Karpas-422 (cell line): ENCODE measurements around the gene RAP1GAP2. TPM values are rescaled to one million over a fixed set of nuclear protein-coding genes. Genes with fewer than 3 reads are reported as not detected.

Source experiments
- DNase-seq: peaks from one replicate; pipeline ENCODE4 v3.0.0-alpha.2; 2015
- H2AFZ ChIP-seq: fragments of 200-600 bp; sonication (generic); 2 replicates; pipeline ENCODE4 v1.6.1; 2014; ENCODE audit warnings: antibody characterized with exemption, low read length, mixed read lengths
- H3K27ac ChIP-seq: fragments of 200-600 bp; sonication (generic); 2 replicates; pipeline ENCODE4 v1.5.1; 2014; ENCODE audit warnings: mild to moderate bottlenecking, low read length, moderate library complexity
- H3K27me3 ChIP-seq: fragments of 200-600 bp; sonication (generic); 2 replicates; pipeline ENCODE4 v1.6.1; 2014; ENCODE audit warnings: low read length, mixed read lengths
- H3K36me3 ChIP-seq: fragments of 200-600 bp; sonication (generic); 2 replicates; pipeline ENCODE4 v1.6.1; 2014; ENCODE audit warnings: low read length, mixed read lengths; ENCODE audit not compliant: insufficient read depth
- H3K4me1 ChIP-seq: fragments of 200-600 bp; sonication (generic); 2 replicates; pipeline ENCODE4 v1.6.1; 2014; ENCODE audit warnings: mild to moderate bottlenecking, low read length, mixed read lengths
- H3K4me2 ChIP-seq: fragments of 200-600 bp; sonication (generic); 2 replicates; pipeline ENCODE4 v1.6.1; 2014; ENCODE audit warnings: low read length, low read depth, mild to moderate bottlenecking; ENCODE audit not compliant: poor library complexity, severe bottlenecking
- H3K4me3 ChIP-seq: fragments of 200-600 bp; sonication (generic); 2 replicates; pipeline ENCODE4 v1.5.1; 2014; ENCODE audit warnings: mild to moderate bottlenecking, antibody characterized with exemption, low read length, mixed read lengths
- H3K79me2 ChIP-seq: fragments of 200-600 bp; sonication (generic); 2 replicates; pipeline ENCODE4 v1.6.1; 2014; ENCODE audit warnings: mild to moderate bottlenecking, low read length, mixed read lengths
- H3K9ac ChIP-seq: fragments of 200-600 bp; sonication (generic); 2 replicates; pipeline ENCODE4 v1.6.0; 2014; ENCODE audit warnings: low read length
- H3K9me2 ChIP-seq: fragments of 200-600 bp; sonication (generic), shearing (Covaris generic); replicated peaks from 2 replicates; pipeline ENCODE4 v1.6.0; 2014; ENCODE audit warnings: mild to moderate bottlenecking, low read length, moderate library complexity; ENCODE audit not compliant: insufficient read depth
- H3K9me3 ChIP-seq: fragments of 300-700, 200-600 bp; sonication (generic); 2 replicates; pipeline ENCODE4 v1.6.1; 2014; ENCODE audit warnings: low read length, mixed read lengths
- H4K20me1 ChIP-seq: fragments of 200-600 bp; sonication (generic); 2 replicates; pipeline ENCODE4 v1.6.1; 2014; ENCODE audit warnings: mild to moderate bottlenecking, antibody characterized with exemption, low read length, low read depth; ENCODE audit not compliant: insufficient read depth
- total RNA-seq: library from RNA; depleted of rRNA; stranded (reverse); fragments of >200 nt; shearing (Covaris generic); gene quantifications from 2 replicates; pipeline ENCODE4 v1.2.3, GENCODE V29; 2014; ENCODE audit warnings: low replicate concordance

Gene RAP1GAP2
- total RNA-seq, 1 experiment from 2014 or later: 6.0 TPM

DNA sequence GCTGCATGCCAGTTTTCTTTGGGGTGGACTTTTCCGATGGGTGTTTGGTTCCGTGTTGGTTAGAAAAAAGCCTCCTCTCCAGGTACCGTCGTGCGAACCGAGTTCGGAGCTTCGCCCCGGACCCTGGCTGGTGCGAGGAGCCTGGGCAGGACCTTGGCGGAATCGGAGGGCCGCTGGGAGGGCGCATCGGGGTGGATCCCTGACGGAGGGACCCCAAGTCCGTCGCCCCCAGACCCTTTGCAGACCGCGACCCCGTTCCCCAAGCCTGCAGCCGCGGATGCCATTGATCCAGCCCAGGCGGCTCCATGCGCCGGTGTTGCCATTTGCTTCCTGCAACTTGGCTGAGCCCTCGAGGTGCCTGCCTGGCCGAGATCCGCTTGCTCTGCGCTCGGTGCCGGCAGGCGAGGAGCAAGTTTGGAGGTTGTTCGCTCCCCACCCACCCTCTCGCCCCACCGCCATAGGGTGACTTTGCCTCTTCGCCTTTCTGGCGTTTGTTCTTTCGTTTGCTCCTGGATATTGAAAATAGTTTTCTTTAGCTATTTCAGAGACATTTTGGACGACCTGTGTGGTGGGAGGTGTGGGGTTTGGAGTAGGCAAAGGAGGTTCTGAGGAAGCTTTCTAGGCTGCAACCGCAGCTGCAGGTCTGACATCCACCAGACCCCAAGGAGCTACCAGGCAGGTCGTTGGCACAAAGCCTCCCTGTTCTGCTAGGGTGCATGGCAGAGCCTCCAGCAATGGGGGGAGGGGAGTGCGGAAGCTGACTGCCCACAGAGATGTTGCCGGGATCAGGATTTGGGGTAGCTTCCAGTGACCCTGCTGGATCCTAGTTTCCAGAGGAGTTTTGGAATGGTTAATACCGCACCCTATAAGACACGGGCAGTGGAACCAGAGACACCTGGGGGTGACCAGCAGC is 58.2 kb downstream of the RAP1GAP2 start:
- Histone ChIP-seq H4K20me1 (no peaks in the 10 kb centered on the region), H3K9ac (no peak overlapping the region), H2AFZ (no peak overlapping the region), H3K36me3 (no peaks in the 10 kb centered on the region), H3K4me1 (peaks cover 21% of the 10 kb centered on the region), H3K27ac (no peak overlapping the region), H3K9me2 (no peaks in the 10 kb centered on the region), H3K27me3 (no peaks in the 10 kb centered on the region), H3K4me3 (no peak overlapping the region), H3K79me2 (no peaks in the 10 kb centered on the region), H3K9me3 (no peaks in the 10 kb centered on the region), H3K4me2 (no peak overlapping the region)
- no peak for DNase-seq

DNA sequence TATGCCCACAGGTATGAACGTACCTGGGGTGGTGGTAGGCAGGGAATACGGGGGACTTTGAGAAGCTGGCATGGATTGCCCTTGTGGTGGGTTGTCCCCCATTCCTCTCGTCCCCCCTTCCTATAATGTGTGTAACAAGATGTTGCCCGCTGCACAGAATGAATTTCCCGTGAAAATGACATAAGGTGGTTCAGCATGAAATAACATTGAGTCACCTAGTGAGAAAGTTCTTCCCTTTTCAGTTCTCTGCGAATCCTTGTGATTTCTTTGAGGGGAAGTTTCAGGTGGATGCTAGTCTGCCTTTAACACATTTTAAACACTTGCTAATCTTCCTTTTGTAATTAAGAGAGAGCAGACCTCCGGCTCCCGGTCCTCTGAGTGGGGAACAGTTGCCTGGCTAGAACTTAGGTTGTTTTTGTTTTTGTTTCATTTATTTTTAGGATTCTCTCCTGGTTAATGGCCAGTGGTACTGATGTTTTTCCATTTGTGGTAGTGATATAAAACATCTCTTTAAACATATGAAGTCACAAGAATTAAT is 58.9 kb downstream of the RAP1GAP2 start:
- Histone ChIP-seq H2AFZ (no peak overlapping the region), H3K79me2 (no peaks in the 10 kb centered on the region), H3K4me1 (peaks cover 21% of the 10 kb centered on the region), H3K4me2 (no peak overlapping the region), H3K27ac (no peak overlapping the region), H4K20me1 (no peaks in the 10 kb centered on the region), H3K4me3 (no peak overlapping the region), H3K9me3 (no peaks in the 10 kb centered on the region), H3K27me3 (no peaks in the 10 kb centered on the region), H3K9me2 (no peaks in the 10 kb centered on the region), H3K36me3 (no peaks in the 10 kb centered on the region), H3K9ac (no peak overlapping the region)
- no peak for DNase-seq

DNA sequence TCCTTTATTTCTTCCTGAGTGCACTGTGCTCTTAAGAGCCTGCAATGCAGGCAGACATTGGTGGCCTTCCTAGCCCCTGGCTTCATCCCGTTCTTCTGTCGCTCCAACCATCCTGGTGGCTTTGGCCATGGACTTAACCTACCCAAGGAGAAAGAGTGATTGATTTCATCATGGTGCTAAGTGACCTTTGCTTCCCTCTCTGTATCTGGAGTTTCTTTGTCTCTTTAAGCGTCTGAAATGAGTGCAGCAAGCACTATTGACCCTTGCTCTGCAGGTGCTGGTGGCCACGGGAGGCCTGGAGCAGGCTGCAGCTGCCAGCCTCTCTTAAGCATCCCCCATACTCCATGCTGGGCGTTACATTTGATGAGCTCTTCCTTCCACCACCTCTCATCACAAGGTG is 60.5 kb downstream of the RAP1GAP2 start:
- Histone ChIP-seq H3K36me3 (no peaks in the 10 kb centered on the region), H3K4me2 (no peak overlapping the region), H2AFZ (no peak overlapping the region), H3K9me2 (no peaks in the 10 kb centered on the region), H3K27me3 (no peaks in the 10 kb centered on the region), H4K20me1 (no peaks in the 10 kb centered on the region), H3K79me2 (no peaks in the 10 kb centered on the region), H3K9me3 (no peaks in the 10 kb centered on the region), H3K4me3 (no peak overlapping the region), H3K9ac (no peak overlapping the region), H3K4me1 (peaks cover 13% of the 10 kb centered on the region), H3K27ac (no peak overlapping the region)
- no peak for DNase-seq

DNA sequence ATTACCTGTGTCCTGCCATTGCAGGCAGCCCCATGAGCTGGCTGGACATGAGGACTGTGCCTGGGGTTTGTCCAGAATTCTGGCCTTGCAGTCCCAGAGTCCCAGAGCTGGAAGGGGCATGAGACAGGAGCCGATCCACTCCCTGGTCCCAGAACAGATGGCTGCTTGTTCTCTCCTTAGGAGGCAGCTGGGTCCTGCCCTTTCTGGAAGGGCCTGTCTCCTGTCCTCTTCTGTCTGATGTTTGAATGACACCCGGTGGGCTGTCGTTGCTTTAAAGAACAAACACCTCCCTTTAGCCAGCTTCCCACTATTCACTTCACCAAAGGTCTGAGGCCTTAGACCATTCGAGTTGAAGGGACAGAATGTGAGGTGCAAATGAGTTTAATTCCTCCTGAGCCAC is 63.8 kb downstream of the RAP1GAP2 start:
- Histone ChIP-seq H3K9me2 (no peaks in the 10 kb centered on the region), H3K27me3 (no peaks in the 10 kb centered on the region), H3K36me3 (no peaks in the 10 kb centered on the region), H3K4me1 (no peaks in the 10 kb centered on the region), H3K27ac (no peak overlapping the region), H3K4me2 (no peak overlapping the region), H2AFZ (no peak overlapping the region), H3K79me2 (no peaks in the 10 kb centered on the region), H3K4me3 (no peak overlapping the region), H3K9ac (no peak overlapping the region), H3K9me3 (no peaks in the 10 kb centered on the region), H4K20me1 (no peaks in the 10 kb centered on the region)
- DNase-seq: no peak

DNA sequence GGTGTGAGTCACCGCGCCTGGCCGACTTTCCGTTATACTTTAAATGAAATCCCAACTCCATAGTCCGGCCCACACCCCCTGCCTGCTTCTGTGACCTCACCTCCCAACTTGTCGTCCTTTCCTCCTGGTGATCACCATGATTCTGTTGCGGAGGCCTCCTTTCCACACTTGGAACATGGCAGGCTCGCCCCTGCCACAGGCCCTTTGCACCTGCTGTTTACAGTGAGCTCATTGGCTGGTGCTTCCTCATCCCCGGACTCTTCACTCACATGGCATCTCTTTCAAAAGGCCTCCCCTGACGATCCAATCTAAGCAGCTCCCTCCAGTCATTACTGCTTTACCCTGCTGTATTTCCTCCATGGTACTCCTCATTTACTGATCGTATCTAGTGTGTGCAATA is 64.6 kb downstream of the RAP1GAP2 start:
- Histone ChIP-seq H3K9me3 (no peaks in the 10 kb centered on the region), H3K27me3 (no peaks in the 10 kb centered on the region), H3K4me2 (no peak overlapping the region), H3K4me1 (no peaks in the 10 kb centered on the region; the same call in 1 of the 2 replicates), H4K20me1 (no peaks in the 10 kb centered on the region), H3K9me2 (no peaks in the 10 kb centered on the region), H3K36me3 (no peaks in the 10 kb centered on the region), H3K79me2 (no peaks in the 10 kb centered on the region), H2AFZ (no peak overlapping the region), H3K4me3 (no peak overlapping the region), H3K27ac (no peak overlapping the region), H3K9ac (no peak overlapping the region)
- no peak for DNase-seq

DNA sequence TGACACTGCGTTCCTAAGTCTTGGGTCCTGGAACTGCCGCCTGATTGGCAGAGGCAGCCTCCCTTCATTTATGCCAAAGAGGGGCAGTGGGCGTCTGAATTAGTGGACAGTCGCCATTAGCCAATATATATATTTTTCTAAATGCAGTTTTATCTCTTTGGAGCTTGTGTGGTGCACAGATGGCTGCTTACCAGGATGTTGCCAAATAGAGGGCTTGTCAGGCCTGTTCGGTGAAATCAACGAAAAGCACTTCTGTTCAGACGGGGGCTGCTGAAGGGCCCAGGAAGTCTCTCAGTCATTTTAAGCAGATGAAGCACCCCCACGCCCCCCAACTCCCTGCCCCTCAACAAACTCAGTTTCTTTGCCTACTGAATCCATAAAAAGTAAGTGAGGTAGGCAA is 66.0 kb downstream of the RAP1GAP2 start:
- Histone ChIP-seq H4K20me1 (no peaks in the 10 kb centered on the region), H3K9me3 (no peaks in the 10 kb centered on the region), H3K9ac (no peak overlapping the region), H3K36me3 (no peaks in the 10 kb centered on the region), H3K4me2 (no peak overlapping the region), H3K27me3 (no peaks in the 10 kb centered on the region), H3K9me2 (no peaks in the 10 kb centered on the region), H3K27ac (no peak overlapping the region), H3K4me3 (no peak overlapping the region), H3K79me2 (no peaks in the 10 kb centered on the region), H3K4me1 (no peaks in the 10 kb centered on the region; the same call in 1 of the 2 replicates), H2AFZ (no peak overlapping the region)
- no peak for DNase-seq

DNA sequence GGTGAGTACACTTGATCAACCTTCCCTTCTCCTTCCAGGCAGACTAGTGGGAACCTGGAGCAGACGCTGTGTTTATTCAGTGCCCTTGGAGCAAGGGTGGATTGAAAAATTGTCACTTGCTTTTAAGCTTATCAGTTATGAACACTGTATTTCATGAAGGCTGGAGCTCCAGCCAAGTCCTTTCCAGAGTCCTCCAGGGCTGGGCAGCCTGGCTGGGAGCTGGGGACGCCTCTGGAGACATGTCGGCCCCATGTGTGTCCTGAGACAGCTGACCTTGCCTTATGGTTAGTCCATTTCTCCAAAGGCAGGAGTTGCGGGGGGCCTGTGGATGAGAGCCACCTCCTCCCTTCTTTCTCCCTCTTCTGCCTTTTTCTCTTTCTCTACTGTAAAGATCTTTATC is 67.0 kb downstream of the RAP1GAP2 start:
- Histone ChIP-seq H3K27me3 (no peaks in the 10 kb centered on the region), H3K9me2 (no peaks in the 10 kb centered on the region), H3K4me1 (no peaks in the 10 kb centered on the region; the same call in 1 of the 2 replicates), H3K36me3 (no peaks in the 10 kb centered on the region), H3K9ac (no peak overlapping the region), H3K27ac (no peak overlapping the region), H2AFZ (no peak overlapping the region), H3K9me3 (no peaks in the 10 kb centered on the region), H4K20me1 (no peaks in the 10 kb centered on the region), H3K4me3 (no peak overlapping the region), H3K79me2 (no peaks in the 10 kb centered on the region), H3K4me2 (no peak overlapping the region)
- no peak for DNase-seq

DNA sequence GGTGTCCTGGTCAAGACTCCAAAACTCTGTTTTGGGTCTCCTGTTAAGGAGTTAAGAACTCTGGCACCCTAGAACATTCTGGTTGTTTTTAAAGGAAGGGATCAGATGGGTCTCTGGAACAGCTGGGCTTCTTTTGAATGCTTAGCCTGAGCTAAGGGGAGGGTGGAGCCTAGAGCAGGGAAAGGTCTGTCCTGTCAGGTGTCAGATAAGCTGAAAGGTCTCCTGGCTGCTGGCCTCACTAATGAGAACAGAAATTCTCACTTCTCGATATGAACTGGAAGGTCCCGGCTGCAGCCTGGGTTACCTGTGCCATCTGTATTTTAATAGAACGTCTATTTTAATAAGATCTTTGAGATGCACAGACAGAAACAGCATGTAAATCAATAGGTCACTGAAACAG is 69.0 kb downstream of the RAP1GAP2 start:
- Histone ChIP-seq H3K27ac (no peak overlapping the region), H3K9me3 (no peaks in the 10 kb centered on the region), H3K79me2 (no peaks in the 10 kb centered on the region), H3K4me1 (no peaks in the 10 kb centered on the region; the same call in 1 of the 2 replicates), H3K27me3 (no peaks in the 10 kb centered on the region), H3K36me3 (no peaks in the 10 kb centered on the region), H3K4me2 (no peak overlapping the region), H3K4me3 (no peak overlapping the region), H3K9ac (no peak overlapping the region), H2AFZ (no peak overlapping the region), H4K20me1 (no peaks in the 10 kb centered on the region), H3K9me2 (no peaks in the 10 kb centered on the region)
- DNase-seq: no peak
